Smooth muscle cell (in vitro differentiated cells): Measurements from ENCODE around the gene PIP5KL1. TPM values are rescaled to one million over a fixed set of nuclear protein-coding genes. Genes with fewer than 3 reads are reported as not detected.

Experiments
- DNase-seq: peaks from one replicate; lab custom pipeline; 2025; ENCODE audit not compliant: unreplicated experiment; lab: John Stamatoyannopoulos, UW
- H2AFZ ChIP-seq: fragments of 200-600 bp; sonication (generic); 2 replicates; pipeline ENCODE4 v1.6.0; 2016; ENCODE audit warnings: antibody characterized with exemption, low read depth, mild to moderate bottlenecking
- H3F3A ChIP-seq: fragments of 200-600 bp; sonication (generic); 2 replicates; pipeline ENCODE4 v1.6.0; 2017; ENCODE audit warnings: antibody characterized with exemption, low read depth
- H3K27ac ChIP-seq: fragments of 200-600 bp; sonication (generic); 2 replicates; pipeline ENCODE4 v1.5.1; 2016; ENCODE audit warnings: low read depth, mild to moderate bottlenecking
- H3K27me3 ChIP-seq: fragments of 200-600 bp; sonication (generic); 2 replicates; pipeline ENCODE4 v1.6.1; 2016; ENCODE audit warnings: low read depth, mild to moderate bottlenecking
- H3K36me3 ChIP-seq: fragments of 200-600 bp; sonication (generic); 2 replicates; pipeline ENCODE4 v1.5.1; 2016; ENCODE audit warnings: low read depth
- H3K4me1 ChIP-seq: fragments of 200-600 bp; sonication (generic); 2 replicates; pipeline ENCODE4 v1.5.1; 2016; ENCODE audit warnings: low read depth
- H3K4me2 ChIP-seq: fragments of 200-600 bp; sonication (generic); 2 replicates; pipeline ENCODE4 v1.6.0; 2016; ENCODE audit warnings: mild to moderate bottlenecking
- H3K4me3 ChIP-seq: fragments of 200-600 bp; sonication (generic); 2 replicates; pipeline ENCODE4 v1.5.1; 2016; ENCODE audit warnings: mild to moderate bottlenecking
- H3K79me2 ChIP-seq: fragments of 200-600 bp; sonication (generic); 2 replicates; pipeline ENCODE4 v1.6.0; 2016; ENCODE audit warnings: low read depth, mild to moderate bottlenecking
- H3K9ac ChIP-seq: fragments of 200-600 bp; sonication (generic); 2 replicates; pipeline ENCODE4 v1.6.0; 2016; ENCODE audit warnings: low read depth
- H3K9me3 ChIP-seq: fragments of 200-600 bp; sonication (generic); replicated peaks from 2 replicates; pipeline ENCODE4 v1.5.1; 2016; ENCODE audit warnings: low read depth
- H4K20me1 ChIP-seq: fragments of 200-600 bp; sonication (generic); 2 replicates; pipeline ENCODE4 v1.6.0; 2016; ENCODE audit warnings: low read depth
- WGBS: methylation state at CpG from one replicate; pipeline ENCODE4 v1.1.7; 2016; ENCODE audit warnings: low lambda C conversion rate; 5-methylcytosine and 5-hydroxymethylcytosine counted together
- polyA plus RNA-seq: library from polyadenylated mRNA; unstranded; fragments of >200 nt; fragmentation: Nextera tagmentation; extraction: Ambion mirVana; gene quantifications from 2 replicates; pipeline ENCODE4 v1.2.1, GENCODE V29; 2016
- total RNA-seq: library from RNA; depleted of rRNA; stranded (reverse); fragments of >200 nt; gene quantifications from 2 replicates; pipeline ENCODE4 v1.2.3, GENCODE V29; 2014
- TF ChIP-seq, protein P1 (sequence below): fragments of 200-600 bp; sonication (generic); IDR thresholded peaks from 2 replicates; pipeline ENCODE4 v1.5.1; 2017; ENCODE audit warnings: borderline replicate concordance, mild to moderate bottlenecking, antibody characterized with exemption; ENCODE audit not compliant: insufficient read depth, poor library complexity, severe bottlenecking

Gene PIP5KL1
- total and polyA plus RNA-seq, 2 experiments from 2014 or later = 1.1 to 2.7 TPM

DNA sequence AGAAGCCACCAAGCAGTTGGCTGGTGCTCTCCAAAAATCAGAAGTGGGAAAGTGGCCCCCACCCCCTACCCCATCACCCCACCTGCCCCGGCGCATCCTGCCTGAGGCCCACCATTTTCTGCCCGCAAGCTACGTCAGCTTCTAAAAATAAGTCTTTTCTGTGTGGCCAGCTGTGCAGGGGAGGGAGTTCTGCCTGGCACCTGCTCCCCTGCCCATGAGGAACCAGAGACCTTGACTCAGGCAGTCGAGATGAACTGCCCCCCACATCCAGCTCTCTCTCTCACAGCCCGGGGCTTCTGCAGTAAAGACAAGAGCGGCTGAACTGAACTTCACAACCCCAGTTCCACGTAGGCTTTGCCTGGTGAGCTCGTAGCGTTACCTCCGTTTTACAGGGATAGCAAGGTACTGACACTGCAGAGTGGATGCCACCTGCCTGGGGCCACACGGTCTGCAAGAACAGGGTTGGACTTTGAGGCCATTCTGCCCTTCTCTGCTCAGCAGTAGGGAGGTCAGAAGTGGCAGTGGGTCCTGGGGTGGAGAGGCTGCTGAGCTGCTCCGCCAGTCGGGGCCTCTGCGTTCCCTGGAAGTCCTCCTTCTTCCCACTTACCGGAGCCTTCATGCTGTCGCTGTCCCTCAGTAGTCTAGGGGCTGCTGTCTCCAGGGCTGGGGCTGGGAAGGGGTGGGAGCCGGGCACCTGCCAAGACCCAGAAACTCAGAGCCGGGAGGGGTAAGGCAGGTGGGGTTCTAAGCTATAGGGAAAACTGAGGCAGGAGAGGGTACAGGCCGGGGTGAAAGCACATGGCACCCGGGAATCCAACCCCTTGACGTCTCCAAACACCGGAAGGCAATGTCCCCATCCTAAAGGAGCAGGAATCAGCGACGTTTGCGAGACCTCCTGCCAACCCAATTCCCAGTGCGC lies 14.5 kb downstream of the PIP5KL1 start:
- Histone ChIP-seq H3K4me1 (peaks cover 4% of the 10 kb centered on the region), H3K27ac (no peak overlapping the region), H3F3A (peaks cover 11% of the 10 kb centered on the region), H3K79me2 (no peaks in the 10 kb centered on the region), H3K9ac (no peak overlapping the region), H2AFZ (peak overlapping the region; percentile 79), H3K4me2 (peak overlapping the region; percentile 89), H3K36me3 (no peaks in the 10 kb centered on the region), H3K9me3 (no peaks in the 10 kb centered on the region), H4K20me1 (no peaks in the 10 kb centered on the region), H3K4me3 (peak overlapping the region; percentile 61), H3K27me3 (no peaks in the 10 kb centered on the region)
- 59% methylated on average over 26 of the region's 27 CpGs for WGBS
- TF ChIP-seq, protein P1, sequence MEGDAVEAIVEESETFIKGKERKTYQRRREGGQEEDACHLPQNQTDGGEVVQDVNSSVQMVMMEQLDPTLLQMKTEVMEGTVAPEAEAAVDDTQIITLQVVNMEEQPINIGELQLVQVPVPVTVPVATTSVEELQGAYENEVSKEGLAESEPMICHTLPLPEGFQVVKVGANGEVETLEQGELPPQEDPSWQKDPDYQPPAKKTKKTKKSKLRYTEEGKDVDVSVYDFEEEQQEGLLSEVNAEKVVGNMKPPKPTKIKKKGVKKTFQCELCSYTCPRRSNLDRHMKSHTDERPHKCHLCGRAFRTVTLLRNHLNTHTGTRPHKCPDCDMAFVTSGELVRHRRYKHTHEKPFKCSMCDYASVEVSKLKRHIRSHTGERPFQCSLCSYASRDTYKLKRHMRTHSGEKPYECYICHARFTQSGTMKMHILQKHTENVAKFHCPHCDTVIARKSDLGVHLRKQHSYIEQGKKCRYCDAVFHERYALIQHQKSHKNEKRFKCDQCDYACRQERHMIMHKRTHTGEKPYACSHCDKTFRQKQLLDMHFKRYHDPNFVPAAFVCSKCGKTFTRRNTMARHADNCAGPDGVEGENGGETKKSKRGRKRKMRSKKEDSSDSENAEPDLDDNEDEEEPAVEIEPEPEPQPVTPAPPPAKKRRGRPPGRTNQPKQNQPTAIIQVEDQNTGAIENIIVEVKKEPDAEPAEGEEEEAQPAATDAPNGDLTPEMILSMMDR = no peak
- DNase-seq = no peak

DNA sequence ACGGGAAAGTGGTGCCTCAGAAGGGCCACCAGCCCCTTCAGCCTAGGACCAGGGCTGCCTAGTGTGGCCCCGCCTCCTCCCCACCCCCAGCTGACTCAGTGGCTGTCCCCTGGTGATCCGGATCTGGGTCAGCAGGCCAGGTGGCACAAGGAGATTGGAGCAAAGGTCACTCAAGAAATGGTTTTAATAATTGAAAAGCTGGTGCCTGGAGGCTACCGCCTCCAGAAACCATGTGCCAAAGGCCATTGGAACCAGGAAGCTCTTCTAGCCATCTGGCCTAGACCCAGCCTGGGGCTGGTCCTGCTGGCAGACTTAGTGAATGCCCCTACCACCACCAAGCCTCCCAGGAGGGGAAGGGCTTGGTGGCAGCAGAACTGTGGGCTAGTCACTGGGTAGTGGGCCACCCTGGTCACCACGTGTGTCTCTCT lies 15.2 kb downstream of the PIP5KL1 start:
- TF ChIP-seq, protein P1 = no peak
- no peaks in the 10 kb centered on the region for H3K36me3 ChIP-seq
- H3K9me3 ChIP-seq = no peaks in the 10 kb centered on the region
- 85% methylated on average over 5 of the region's 5 CpGs for WGBS
- no peak for DNase-seq
- no peak overlapping the region for H3K4me2 ChIP-seq
- H3F3A ChIP-seq = peaks cover 11% of the 10 kb centered on the region
- no peaks in the 10 kb centered on the region for H4K20me1 ChIP-seq
- H3K79me2 ChIP-seq = no peaks in the 10 kb centered on the region
- H3K27ac ChIP-seq = no peak overlapping the region
- peaks cover 4% of the 10 kb centered on the region for H3K4me1 ChIP-seq
- no peak overlapping the region for H3K4me3 ChIP-seq
- no peak overlapping the region for H3K9ac ChIP-seq
- H2AFZ ChIP-seq = no peak overlapping the region
- H3K27me3 ChIP-seq = no peaks in the 10 kb centered on the region

DNA sequence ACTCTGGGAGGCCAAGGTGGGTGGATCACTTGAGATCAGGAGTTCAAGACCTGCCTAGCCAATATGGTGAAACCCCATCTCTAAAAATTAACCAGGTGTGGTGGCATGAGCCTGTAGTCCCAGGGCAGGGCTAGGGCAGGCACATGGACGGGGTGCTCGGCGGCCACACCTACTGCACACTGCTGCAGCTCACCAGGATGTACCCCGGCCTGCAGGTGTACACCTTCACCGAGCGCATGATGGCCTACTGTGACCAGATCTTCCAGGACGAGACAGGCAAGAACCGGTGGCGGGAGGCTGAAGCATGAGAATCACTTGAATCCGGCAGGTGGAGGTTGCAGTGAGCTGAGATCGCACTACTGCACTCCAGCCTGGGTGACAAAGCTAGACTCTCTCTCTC lies 16.9 kb downstream of the PIP5KL1 start:
- Histone ChIP-seq H3K27ac (no peak overlapping the region), H3K36me3 (no peaks in the 10 kb centered on the region), H3K9me3 (no peaks in the 10 kb centered on the region)

More for the DNA sequence above, 16.9 kb downstream of the PIP5KL1 start:
- TF ChIP-seq, protein P1 = no peak
- Histone ChIP-seq H3K27me3 (no peaks in the 10 kb centered on the region), H3K4me1 (peaks cover 4% of the 10 kb centered on the region), H3F3A (peaks cover 7% of the 10 kb centered on the region), H3K9ac (no peak overlapping the region), H3K4me3 (no peak overlapping the region), H4K20me1 (no peaks in the 10 kb centered on the region), H2AFZ (no peak overlapping the region), H3K4me2 (no peak overlapping the region), H3K79me2 (no peaks in the 10 kb centered on the region)
- WGBS = 97% methylated on average over 11 of the region's 11 CpGs
- no peak for DNase-seq
